ENCODE measurements around the gene KCNG2.

GRCh38 chr18:79921984-79922965 lies 124.5 kb downstream of the KCNG2 start:
- TF ChIP-seq CTCF (IDR thresholded peaks at IDR 0.05 in 4 of 5, conservative IDR thresholded peaks at IDR 0.05 in 1 of 5) (no peak), POLR2A (IDR thresholded peaks at IDR 0.05) (no peak)
